Tibial artery (tissue), 4 donors: ENCODE measurements around the gene CORO1C.

Experiments
- DNase-seq, 2 donors: peaks; one replicate each; pipeline ENCODE4 v3.0.0-alpha.2; 2019
- H3K27ac ChIP-seq, 2 donors: fragments of 200-600 bp; sonication (generic) in 1 of 2; 1 replicate in 1 of 2; 2 replicates in 1 of 2; pipeline ENCODE4 v1.5.1; 2018 to 2019; ENCODE audit warnings: mild to moderate bottlenecking in 1 of 2
- H3K27me3 ChIP-seq, 2 donors: fragments of 200-600 bp; sonication (generic) in 1 of 2; one replicate each; pipeline versions ENCODE4 v1.5.1 to v1.6.0; 2016 to 2019
- H3K36me3 ChIP-seq, 3 donors: fragments of 200-600 bp; sonication (generic) in 2 of 3; one replicate each; pipeline ENCODE4 v1.5.1; 2016 to 2019; ENCODE audit warnings: mild to moderate bottlenecking in 2 of 3
- H3K4me1 ChIP-seq, 4 donors: fragments of 200-600 bp; sonication (generic) in 2 of 4; 1 replicate in 3 of 4; 2 replicates in 1 of 4; pipeline ENCODE4 v1.5.1; 2016 to 2019
- H3K4me3 ChIP-seq, 2 donors: fragments of 200-600 bp; sonication (generic) in 1 of 2; 1 replicate in 1 of 2; 2 replicates in 1 of 2; pipeline ENCODE4 v1.5.1; 2018 to 2019; ENCODE audit warnings: mild to moderate bottlenecking in 2 of 2
- H3K9me3 ChIP-seq, 3 donors: fragments of 200-600 bp; sonication (generic) in 1 of 3; one replicate each; pipeline ENCODE4 v1.5.1; 2016 to 2019
- CTCF ChIP-seq, 2 experiments: fragments of 200-600 bp in 1 of 2; fragments of 450-650 bp in 1 of 2; IDR thresholded peaks; one replicate each; pipeline ENCODE4 v1.5.1; 2017 to 2019; ENCODE audit warnings: antibody characterized with exemption in 2 of 2, mild to moderate bottlenecking in 1 of 2, moderate library complexity in 1 of 2
- intact Hi-C: fragments of 100-400 bp; cut with DNase I; formaldehyde crosslinking; loops from one replicate; pipeline ENCODE4 v1.15.0; 2023; ENCODE audit warnings: low total_unique reads

Gene CORO1C

GRCh38 chr12:108653082-108653516 is 78.2 kb downstream of the CORO1C start:
- intact Hi-C loops, result no loop called here
- peaks cover 0 to 43% (median 9%) of the 10 kb centered on the region in 4 donors for H3K4me1 ChIP-seq
- no peaks in the 10 kb centered on the region for H3K9me3 ChIP-seq
- no peak for TF ChIP-seq CTCF (IDR thresholded peaks at IDR 0.05)
- no peaks in the 10 kb centered on the region for H3K27me3 ChIP-seq
- no peak for DNase-seq
- no peak overlapping the region for H3K4me3 ChIP-seq
- H3K27ac ChIP-seq, result no peak overlapping the region
- H3K36me3 ChIP-seq, result peaks cover 48 to 62% (median 55%) of the 10 kb centered on the region in 3 donors

- intact Hi-C loops, result no loop called here
- H3K4me3 ChIP-seq, result no peak overlapping the region
- H3K4me1 ChIP-seq, result peaks cover 0 to 50% (median 15%) of the 10 kb centered on the region in 4 donors
- no peaks in the 10 kb centered on the region for H3K9me3 ChIP-seq
- no peaks in the 10 kb centered on the region for H3K27me3 ChIP-seq
- peak overlapping the region; percentile 8 to 56 for H3K27ac ChIP-seq
- peaks cover 52 to 62% (median 56%) of the 10 kb centered on the region in 3 donors for H3K36me3 ChIP-seq
- DNase-seq, result no peak
- no peak for TF ChIP-seq CTCF (IDR thresholded peaks at IDR 0.05)
Observed at GRCh38 chr12:108650083-108650482, 81.2 kb downstream of the CORO1C start.

GRCh38 chr12:108649669-108650068 is 81.6 kb downstream of the CORO1C start:
- no peaks in the 10 kb centered on the region for H3K27me3 ChIP-seq
- peaks cover 0 to 48% (median 17%) of the 10 kb centered on the region in 4 donors for H3K4me1 ChIP-seq
- no peak overlapping the region for H3K4me3 ChIP-seq
- TF ChIP-seq CTCF (IDR thresholded peaks at IDR 0.05), result no peak
- H3K9me3 ChIP-seq, result no peaks in the 10 kb centered on the region
- DNase-seq, result no peak
- peak overlapping the region; percentile 15 to 56 for H3K27ac ChIP-seq
- peaks cover 52 to 62% (median 56%) of the 10 kb centered on the region in 3 donors for H3K36me3 ChIP-seq
- intact Hi-C loops, result no loop called here

- H3K27ac ChIP-seq, result peak overlapping the region; percentile 15 to 56
- intact Hi-C loops, result no loop called here
Observed at GRCh38 chr12:108649126-108649525, 82.2 kb downstream of the CORO1C start.

GRCh38 chr12:108648371-108648770 is 82.9 kb downstream of the CORO1C start:
- intact Hi-C loops, result no loop called here
- Histone ChIP-seq H3K9me3 (no peaks in the 10 kb centered on the region), H3K4me1 (peaks cover 0 to 50% (median 29%) of the 10 kb centered on the region in 4 donors), H3K27me3 (no peaks in the 10 kb centered on the region), H3K27ac (peak overlapping the region; percentile 26 to 56), H3K36me3 (peaks cover 52 to 62% (median 56%) of the 10 kb centered on the region in 3 donors), H3K4me3 (no peak overlapping the region)
- no peak for TF ChIP-seq CTCF (IDR thresholded peaks at IDR 0.05)
- no peak for DNase-seq

More at GRCh38 chr12:108649126-108649525, 82.2 kb downstream of the CORO1C start:
- H3K36me3 ChIP-seq, result peaks cover 52 to 62% (median 56%) of the 10 kb centered on the region in 3 donors
- TF ChIP-seq CTCF (IDR thresholded peaks at IDR 0.05), result no peak
- DNase-seq, result no peak
- no peaks in the 10 kb centered on the region for H3K9me3 ChIP-seq
- no peaks in the 10 kb centered on the region for H3K27me3 ChIP-seq
- H3K4me3 ChIP-seq, result no peak overlapping the region
- peaks cover 0 to 50% (median 23%) of the 10 kb centered on the region in 4 donors for H3K4me1 ChIP-seq
